ENCODE measurements around the gene MMRN1. TPM values are rescaled to one million over a fixed set of nuclear protein-coding genes. Genes with fewer than 3 reads are reported as not detected.

MMRN1 gene
- total RNA-seq, 4 donors from 2014 or later, result 70.9 to 266 (median 156) TPM

- DNase-seq, result no peak
- no peaks in the 10 kb centered on the region for H3K9me3 ChIP-seq
- intact Hi-C loops (cut with DNase I; ENCODE audit: low total_unique reads), result no loop called here
- no peaks in the 10 kb centered on the region for H3K36me3 ChIP-seq
- no peak overlapping the region for H3K4me3 ChIP-seq
- no peaks in the 10 kb centered on the region for H3K4me1 ChIP-seq
- H3K27ac ChIP-seq, result no peak overlapping the region
- TF ChIP-seq POLR2A (IDR thresholded peaks at IDR 0.05), result no peak
- TF ChIP-seq CTCF (IDR thresholded peaks at IDR 0.05), result no peak
- H3K27me3 ChIP-seq, result no peaks in the 10 kb centered on the region
Measured at GRCh38 chr4:89863533-89863932, 31.1 kb upstream of the MMRN1 start.

- Histone ChIP-seq H3K4me1 (no peaks in the 10 kb centered on the region), H3K4me3 (no peak overlapping the region), H3K27ac (no peak overlapping the region), H3K36me3 (no peaks in the 10 kb centered on the region), H3K9me3 (no peaks in the 10 kb centered on the region), H3K27me3 (no peaks in the 10 kb centered on the region)
- intact Hi-C loops (cut with DNase I; ENCODE audit: low total_unique reads), result no loop called here
- TF ChIP-seq POLR2A (IDR thresholded peaks at IDR 0.05) (no peak), CTCF (IDR thresholded peaks at IDR 0.05) (no peak)
- no peak for DNase-seq
Measured at GRCh38 chr4:89868276-89868675, 26.4 kb upstream of the MMRN1 start.

- H3K4me1 ChIP-seq, result no peaks in the 10 kb centered on the region
- no peak for DNase-seq
- no peaks in the 10 kb centered on the region for H3K36me3 ChIP-seq
- no peak overlapping the region for H3K27ac ChIP-seq
- H3K4me3 ChIP-seq, result no peak overlapping the region
- TF ChIP-seq CTCF (IDR thresholded peaks at IDR 0.05), result peak; percentile 22 to 62 (median 38)
- no peak for TF ChIP-seq POLR2A (IDR thresholded peaks at IDR 0.05)
- intact Hi-C loops (cut with DNase I; ENCODE audit: low total_unique reads), result no loop called here
- no peaks in the 10 kb centered on the region for H3K9me3 ChIP-seq
- no peaks in the 10 kb centered on the region for H3K27me3 ChIP-seq
Measured at GRCh38 chr4:89868999-89869589, 25.6 kb upstream of the MMRN1 start.

- no peak overlapping the region for H3K4me3 ChIP-seq
- H3K9me3 ChIP-seq, result no peaks in the 10 kb centered on the region
- H3K27ac ChIP-seq, result no peak overlapping the region
- no peak for DNase-seq
- H3K27me3 ChIP-seq, result no peaks in the 10 kb centered on the region
- H3K4me1 ChIP-seq, result no peaks in the 10 kb centered on the region
- TF ChIP-seq CTCF (IDR thresholded peaks at IDR 0.05) (no peak), POLR2A (IDR thresholded peaks at IDR 0.05) (no peak)
- no peaks in the 10 kb centered on the region for H3K36me3 ChIP-seq
- intact Hi-C loops (cut with DNase I; ENCODE audit: low total_unique reads), result no loop called here
Measured at GRCh38 chr4:89871211-89871610, 23.4 kb upstream of the MMRN1 start.

GRCh38 chr4:89876548-89876947, 18.1 kb upstream of the MMRN1 start:
- TF ChIP-seq CTCF (IDR thresholded peaks at IDR 0.05) (no peak), POLR2A (IDR thresholded peaks at IDR 0.05) (no peak)
- intact Hi-C loops (cut with DNase I; ENCODE audit: low total_unique reads), result no loop called here

More at GRCh38 chr4:89876548-89876947, 18.1 kb upstream of the MMRN1 start:
- H3K36me3 ChIP-seq, result no peaks in the 10 kb centered on the region
- DNase-seq, result no peak
- no peaks in the 10 kb centered on the region for H3K9me3 ChIP-seq
- H3K27me3 ChIP-seq, result no peaks in the 10 kb centered on the region
- no peak overlapping the region for H3K27ac ChIP-seq
- H3K4me1 ChIP-seq, result no peaks in the 10 kb centered on the region
- no peak overlapping the region for H3K4me3 ChIP-seq

Data from uterus (tissue), 4 donors.